Sigmoid colon (tissue), 7 donors: ENCODE measurements around the gene NRG3. TPM values are rescaled to one million over a fixed set of nuclear protein-coding genes. Genes with fewer than 3 reads are reported as not detected.

ENCODE experiments used
- DNase-seq: peaks from one replicate; pipeline ENCODE4 v3.0.0-alpha.2; 2019
- H3K27ac ChIP-seq, 4 donors: fragments of 200-600 bp; sonication (generic); one replicate each; pipeline ENCODE4 v1.5.1; 2016 to 2019; ENCODE audit warnings: mild to moderate bottlenecking in 1 of 4
- H3K27me3 ChIP-seq, 3 donors: fragments of 200-600 bp; sonication (generic); one replicate each; pipeline ENCODE4 v1.5.1; 2019; ENCODE audit warnings: mild to moderate bottlenecking in 1 of 3
- H3K36me3 ChIP-seq, 4 donors: fragments of 200-600 bp; sonication (generic); one replicate each; pipeline ENCODE4 v1.5.1; 2016 to 2019
- H3K4me1 ChIP-seq, 4 donors: fragments of 200-600 bp; sonication (generic); one replicate each; pipeline ENCODE4 v1.5.1; 2017 to 2019
- H3K4me3 ChIP-seq, 4 donors: fragments of 200-600 bp; sonication (generic); one replicate each; pipeline ENCODE4 v1.5.1; 2017 to 2019; ENCODE audit warnings: mild to moderate bottlenecking in 2 of 4, moderate library complexity in 1 of 4
- H3K9me3 ChIP-seq, 4 donors: fragments of 200-600 bp in 3 of 4; sonication (generic) in 3 of 4; one replicate each; pipeline versions ENCODE4 v1.5.1 to v1.6.1; 2013 to 2019
- EP300 ChIP-seq, 4 donors: sonication (generic); formaldehyde crosslinking; IDR thresholded peaks; one replicate each; pipeline ENCODE4 v1.6.1; 2017; ENCODE audit warnings: antibody characterized with exemption in 4 of 4
- POLR2A ChIP-seq, 2 donors: fragments of 450-650 bp; IDR thresholded peaks; one replicate each; pipeline ENCODE4 v1.6.1; 2016; ENCODE audit warnings: antibody characterized with exemption in 2 of 2, mild to moderate bottlenecking in 2 of 2, moderate library complexity in 2 of 2
- POLR2AphosphoS5 ChIP-seq, 4 donors: sonication (generic); formaldehyde crosslinking; IDR thresholded peaks; one replicate each; pipeline ENCODE4 v1.6.1; 2017; ENCODE audit warnings: antibody characterized with exemption in 4 of 4
- WGBS, 2 donors: extraction: QIAGEN DNeasy Blood & Tissue Kit; methylation state at CpG; one replicate each; pipeline ENCODE4 v1.1.7; 2013; 5-methylcytosine and 5-hydroxymethylcytosine counted together
- intact Hi-C: fragments of 100-400 bp; cut with DNase I; formaldehyde crosslinking; loops from one replicate; pipeline ENCODE4 v1.15.1; 2023
- polyA plus RNA-seq, 3 donors: library from polyadenylated mRNA; stranded (reverse); fragments of 200-250 nt; gene quantifications; one replicate each; pipeline ENCODE4 v1.2.3, GENCODE V29; 2013
- total RNA-seq, 4 donors: library from RNA; depleted of rRNA; stranded (reverse); fragments of >200 nt; gene quantifications; one replicate each; pipeline ENCODE4 v1.1.0, GENCODE V29; 2016
- TF ChIP-seq, protein P1 (sequence below), 4 experiments: fragments of 450-650 bp in 3 of 4; fragments of 200-600 bp in 1 of 4; IDR thresholded peaks; one replicate each; pipeline ENCODE4 v1.5.1; 2016 to 2019; ENCODE audit warnings: antibody characterized with exemption in 4 of 4, mild to moderate bottlenecking in 3 of 4, moderate library complexity in 2 of 4
- donor health status: healthy with polysubstance abuse.
- donor health status: Bipolar disorder and iron deficiency.
- donor health status: healthy.

NRG3 gene
- total and polyA plus RNA-seq, 7 donors, result 0.17 to 2.2 (median 0.82) TPM; not detected in 2

DNA sequence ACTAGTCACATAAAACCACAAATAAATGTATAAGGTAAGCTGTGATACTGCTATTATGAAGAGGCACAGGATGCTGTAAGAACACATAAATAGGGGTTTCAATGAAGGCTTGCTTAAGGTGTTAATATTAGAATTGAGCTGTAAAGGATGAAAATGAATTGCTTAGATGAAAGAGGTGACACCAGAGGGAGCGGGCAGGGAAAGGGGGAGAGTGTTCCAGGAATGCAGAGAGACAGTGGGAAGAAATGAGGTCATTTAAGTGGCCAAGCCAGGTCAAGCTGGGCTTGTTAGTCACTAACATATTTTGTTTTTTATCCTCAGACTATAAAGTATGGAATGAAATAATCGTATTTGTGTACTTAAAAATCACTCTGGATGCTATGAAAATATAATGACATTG lies 193.5 kb downstream of the NRG3 start:
- Histone ChIP-seq H3K36me3 (no peaks in the 10 kb centered on the region), H3K4me1 (no peaks in the 10 kb centered on the region), H3K9me3 (no peaks in the 10 kb centered on the region), H3K27me3 (no peaks in the 10 kb centered on the region), H3K27ac (no peak overlapping the region), H3K4me3 (no peak overlapping the region)
- WGBS, 2 donors, result 62 to 73% methylated on average over 2 of the region's 2 CpGs
- no peak for DNase-seq
- TF ChIP-seq POLR2A (IDR thresholded peaks at IDR 0.05) (no peak), POLR2AphosphoS5 (IDR thresholded peaks at IDR 0.05) (no peak), EP300 (IDR thresholded peaks at IDR 0.05) (no peak)
- TF ChIP-seq, protein P1, sequence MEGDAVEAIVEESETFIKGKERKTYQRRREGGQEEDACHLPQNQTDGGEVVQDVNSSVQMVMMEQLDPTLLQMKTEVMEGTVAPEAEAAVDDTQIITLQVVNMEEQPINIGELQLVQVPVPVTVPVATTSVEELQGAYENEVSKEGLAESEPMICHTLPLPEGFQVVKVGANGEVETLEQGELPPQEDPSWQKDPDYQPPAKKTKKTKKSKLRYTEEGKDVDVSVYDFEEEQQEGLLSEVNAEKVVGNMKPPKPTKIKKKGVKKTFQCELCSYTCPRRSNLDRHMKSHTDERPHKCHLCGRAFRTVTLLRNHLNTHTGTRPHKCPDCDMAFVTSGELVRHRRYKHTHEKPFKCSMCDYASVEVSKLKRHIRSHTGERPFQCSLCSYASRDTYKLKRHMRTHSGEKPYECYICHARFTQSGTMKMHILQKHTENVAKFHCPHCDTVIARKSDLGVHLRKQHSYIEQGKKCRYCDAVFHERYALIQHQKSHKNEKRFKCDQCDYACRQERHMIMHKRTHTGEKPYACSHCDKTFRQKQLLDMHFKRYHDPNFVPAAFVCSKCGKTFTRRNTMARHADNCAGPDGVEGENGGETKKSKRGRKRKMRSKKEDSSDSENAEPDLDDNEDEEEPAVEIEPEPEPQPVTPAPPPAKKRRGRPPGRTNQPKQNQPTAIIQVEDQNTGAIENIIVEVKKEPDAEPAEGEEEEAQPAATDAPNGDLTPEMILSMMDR (IDR thresholded peaks at IDR 0.05), result no peak
- intact Hi-C loops, result no loop called here

DNA sequence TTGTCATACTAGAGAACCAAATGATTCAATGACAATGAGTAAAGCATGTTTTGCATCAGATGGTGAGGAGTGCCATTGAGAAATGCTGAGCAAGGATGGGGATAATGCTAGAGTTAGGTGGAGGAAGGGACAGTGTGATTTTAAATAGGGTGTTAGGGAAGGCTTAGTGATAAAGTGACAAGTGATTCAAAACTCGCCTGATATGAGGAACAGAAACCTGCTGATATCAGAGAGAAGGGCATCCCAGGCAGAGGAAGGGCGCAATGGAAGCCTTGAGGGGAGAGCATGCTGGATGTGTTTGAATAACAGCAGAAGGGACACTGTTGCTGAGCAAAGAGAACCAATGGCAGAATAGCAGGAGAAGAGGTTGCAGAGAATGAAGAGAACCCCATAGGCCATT lies 196.2 kb downstream of the NRG3 start:
- Histone ChIP-seq H3K36me3 (no peaks in the 10 kb centered on the region), H3K27ac (no peak overlapping the region), H3K4me1 (no peaks in the 10 kb centered on the region), H3K9me3 (no peaks in the 10 kb centered on the region), H3K4me3 (no peak overlapping the region), H3K27me3 (no peaks in the 10 kb centered on the region)
- TF ChIP-seq, protein P1 (IDR thresholded peaks at IDR 0.05), result no peak
- TF ChIP-seq EP300 (IDR thresholded peaks at IDR 0.05) (no peak), POLR2AphosphoS5 (IDR thresholded peaks at IDR 0.05) (no peak), POLR2A (IDR thresholded peaks at IDR 0.05) (no peak)
- intact Hi-C loops, result no loop called here
- no peak for DNase-seq
- WGBS, 2 donors, result 57 to 74% methylated on average over 2 of the region's 2 CpGs

GRCh38 chr10:82072124-82072523 lies 197.1 kb downstream of the NRG3 start:
- H3K4me3 ChIP-seq, result no peak overlapping the region
- no peaks in the 10 kb centered on the region for H3K27me3 ChIP-seq
- 85% methylated on average over 4 of the region's 4 CpGs for WGBS, 2 donors
- TF ChIP-seq, protein P1 (IDR thresholded peaks at IDR 0.05), result no peak
- TF ChIP-seq EP300 (IDR thresholded peaks at IDR 0.05), result no peak
- TF ChIP-seq POLR2AphosphoS5 (IDR thresholded peaks at IDR 0.05), result no peak
- TF ChIP-seq POLR2A (IDR thresholded peaks at IDR 0.05), result no peak
- DNase-seq, result no peak
- no peaks in the 10 kb centered on the region for H3K4me1 ChIP-seq
- no peaks in the 10 kb centered on the region for H3K36me3 ChIP-seq
- H3K27ac ChIP-seq, result no peak overlapping the region
- intact Hi-C loops, result no loop called here
- no peaks in the 10 kb centered on the region for H3K9me3 ChIP-seq

DNA sequence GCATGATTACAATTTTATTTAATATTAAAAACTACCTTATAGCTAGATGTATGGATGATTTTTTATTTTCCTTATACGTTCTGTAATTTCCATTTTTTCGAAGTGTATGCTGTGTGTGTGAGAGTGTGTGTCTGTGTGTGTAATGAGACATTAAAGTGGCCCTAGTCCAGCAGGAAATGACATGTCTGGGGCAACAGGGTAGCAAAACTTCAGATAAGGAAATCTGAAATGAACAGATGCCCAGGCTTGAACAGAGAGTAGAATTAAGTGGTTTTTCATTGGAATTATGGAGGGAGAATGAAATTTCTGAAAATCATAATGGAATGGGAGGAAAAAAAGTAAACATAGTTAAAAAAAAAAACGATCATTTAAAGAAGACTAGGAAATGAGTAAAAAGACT lies 200.6 kb downstream of the NRG3 start:
- Histone ChIP-seq H3K36me3 (no peaks in the 10 kb centered on the region), H3K9me3 (no peaks in the 10 kb centered on the region), H3K27me3 (no peaks in the 10 kb centered on the region), H3K27ac (no peak overlapping the region), H3K4me3 (no peak overlapping the region), H3K4me1 (no peaks in the 10 kb centered on the region)
- TF ChIP-seq, protein P1 (IDR thresholded peaks at IDR 0.05), result no peak
- TF ChIP-seq POLR2A (IDR thresholded peaks at IDR 0.05) (no peak), EP300 (IDR thresholded peaks at IDR 0.05) (no peak)
- 68 to 76% methylated on average over 3 of the region's 3 CpGs for WGBS, 2 donors
- intact Hi-C loops, result no loop called here
- DNase-seq, result no peak

DNA sequence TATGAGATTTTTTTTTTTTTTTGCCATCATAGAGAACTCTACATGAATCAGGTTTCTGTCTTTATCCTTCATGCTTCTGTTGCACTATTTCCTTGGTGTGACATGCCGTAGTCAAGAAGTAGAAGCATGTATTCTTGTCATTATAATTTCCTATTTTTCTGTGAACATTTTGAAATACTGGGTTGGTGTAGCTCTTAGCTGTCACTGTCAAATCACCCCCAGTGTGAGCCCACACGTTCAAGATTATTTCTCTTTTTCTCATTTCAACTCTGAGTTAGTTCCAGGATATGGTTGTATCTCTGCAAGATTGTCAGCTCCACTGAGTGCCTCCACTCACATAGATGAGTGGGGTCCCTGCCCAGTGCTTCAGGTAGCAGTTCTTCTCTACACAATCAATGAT lies 209.5 kb downstream of the NRG3 start:
- no peaks in the 10 kb centered on the region for H3K27me3 ChIP-seq
- no peak for TF ChIP-seq POLR2A (IDR thresholded peaks at IDR 0.05)
- no peak for TF ChIP-seq POLR2AphosphoS5 (IDR thresholded peaks at IDR 0.05)
- TF ChIP-seq, protein P1 (IDR thresholded peaks at IDR 0.05), result no peak
- no peak for TF ChIP-seq EP300 (IDR thresholded peaks at IDR 0.05)
- H3K4me1 ChIP-seq, result no peaks in the 10 kb centered on the region
- H3K36me3 ChIP-seq, result no peaks in the 10 kb centered on the region
- H3K4me3 ChIP-seq, result no peak overlapping the region
- WGBS, 2 donors, result 86 to 91% methylated on average over 2 of the region's 2 CpGs
- intact Hi-C loops, result no loop called here
- no peaks in the 10 kb centered on the region for H3K9me3 ChIP-seq
- no peak overlapping the region for H3K27ac ChIP-seq
- DNase-seq, result no peak
